HG02678 (cell line): ENCODE results near the gene TEX19.
"Not testable (repeated sequence)": the region's sequence is repeated elsewhere in the genome, so short reads cannot be mapped to it uniquely, and the experiment has no call there.

Experiments
- ATAC-seq: cut with Tn5 transposase; IDR thresholded peaks from one replicate; pipeline ENCODE4 v1.9.1; 2021; ENCODE audit warnings: mild to moderate bottlenecking, moderate library complexity; ENCODE audit not compliant: unreplicated experiment

TEX19 gene

GRCh38 chr17:82373731-82374625 is 14.9 kb downstream of the TEX19 start:
- ATAC-seq, result no peak

- ATAC-seq, result no peak
Measured at GRCh38 chr17:82374626-82375331, 15.7 kb downstream of the TEX19 start.

- ATAC-seq, result no peak
Measured at GRCh38 chr17:82375359-82376041, 16.5 kb downstream of the TEX19 start.

GRCh38 chr17:82376042-82376730 is 17.1 kb downstream of the TEX19 start:
- no peak for ATAC-seq

GRCh38 chr17:82377294-82377693 is 18.2 kb downstream of the TEX19 start:
- ATAC-seq, result not testable (repeated sequence)

- ATAC-seq, result no peak
Measured at GRCh38 chr17:82377924-82378740, 19.1 kb downstream of the TEX19 start.

- ATAC-seq, result no peak
Measured at GRCh38 chr17:82378741-82379021, 19.6 kb downstream of the TEX19 start.

GRCh38 chr17:82380860-82381702 is 22.0 kb downstream of the TEX19 start:
- no peak for ATAC-seq

GRCh38 chr17:82381703-82382009 is 22.6 kb downstream of the TEX19 start:
- not testable (repeated sequence) for ATAC-seq

- ATAC-seq, result not testable (repeated sequence)
Measured at GRCh38 chr17:82382220-82382932, 23.3 kb downstream of the TEX19 start.

- no peak for ATAC-seq
Measured at GRCh38 chr17:82382933-82383255, 23.8 kb downstream of the TEX19 start.

GRCh38 chr17:82383411-82383810 is 24.4 kb downstream of the TEX19 start:
- no peak for ATAC-seq

GRCh38 chr17:82384051-82384729 is 25.1 kb downstream of the TEX19 start:
- ATAC-seq, result no peak

- ATAC-seq, result no peak
Measured at GRCh38 chr17:82384730-82385481, 25.9 kb downstream of the TEX19 start.

GRCh38 chr17:82385559-82386254 is 26.7 kb downstream of the TEX19 start:
- ATAC-seq, result no peak

GRCh38 chr17:82386255-82386831 is 27.3 kb downstream of the TEX19 start:
- ATAC-seq, result no peak
